DMS114 treated with DMSO at 0.1 percent for 48 hours (cell line): ENCODE results near the gene SUSD1.
"Not testable (repeated sequence)": the region's sequence is repeated elsewhere in the genome, so short reads cannot be mapped to it uniquely, and the experiment has no call there.

ENCODE experiments used
- DNase-seq: peaks from one replicate; lab custom pipeline; 2025; ENCODE audit not compliant: unreplicated experiment; lab: John Stamatoyannopoulos, UW

Gene SUSD1

DNA sequence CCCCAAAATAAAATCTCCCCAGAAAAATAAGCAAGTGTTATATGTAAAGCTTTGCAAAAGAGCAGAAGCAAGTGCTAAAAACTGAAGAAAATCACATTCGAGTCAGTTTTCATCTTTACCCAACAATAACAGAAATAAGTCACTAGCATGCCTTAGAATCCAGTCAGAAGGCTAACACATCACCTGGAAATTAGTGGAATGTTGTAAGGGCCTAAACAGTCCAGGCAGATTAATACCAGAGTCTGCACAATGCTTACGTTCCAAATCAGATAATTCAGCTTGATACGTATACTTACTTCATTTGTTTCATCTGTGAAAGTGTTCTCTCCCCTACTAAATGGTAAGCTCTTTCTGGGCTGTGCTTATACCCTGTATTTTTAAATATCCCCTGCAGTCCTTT lies 42.7 kb downstream of the SUSD1 start:
- no peak for DNase-seq

DNA sequence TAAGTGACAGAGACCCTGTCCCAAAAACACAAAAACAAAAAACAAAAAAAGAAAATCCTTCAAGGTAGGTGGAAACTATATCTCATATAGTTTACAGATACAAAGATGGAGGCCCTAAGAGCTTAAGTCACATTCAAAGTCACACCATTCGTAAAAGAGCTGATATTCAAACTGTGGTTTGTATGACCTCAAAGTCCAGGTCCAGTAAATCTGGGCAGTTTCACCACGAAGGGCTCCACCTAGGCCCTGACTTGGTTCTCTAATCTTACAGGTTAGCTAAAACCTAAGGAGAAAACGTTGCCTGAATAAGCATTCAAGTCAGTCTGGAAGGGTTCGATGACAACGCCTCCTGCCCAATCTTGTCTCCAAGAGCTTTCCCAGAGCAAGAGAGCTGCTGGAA lies 44.1 kb downstream of the SUSD1 start:
- no peak for DNase-seq

DNA sequence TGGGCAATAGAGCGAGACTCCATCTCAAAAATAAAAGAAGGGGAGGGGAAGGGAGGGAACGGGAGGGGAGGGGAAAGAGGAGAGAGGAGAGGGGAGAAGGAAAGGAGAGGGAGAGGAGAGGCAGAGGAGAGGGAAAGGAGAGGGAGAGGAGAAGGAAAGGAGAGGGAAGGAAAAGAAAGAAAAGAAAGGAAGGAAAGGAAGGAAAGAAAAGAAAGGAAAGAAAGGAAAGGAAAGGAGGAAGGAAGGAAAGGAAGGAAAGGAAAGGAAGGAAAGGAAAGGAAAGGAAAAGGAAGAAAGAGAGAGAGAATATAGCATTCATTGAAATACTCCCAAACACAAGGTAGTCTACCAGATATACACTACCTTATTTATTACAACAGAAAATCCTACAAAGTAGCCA lies 44.8 kb downstream of the SUSD1 start:
- no peak for DNase-seq

DNA sequence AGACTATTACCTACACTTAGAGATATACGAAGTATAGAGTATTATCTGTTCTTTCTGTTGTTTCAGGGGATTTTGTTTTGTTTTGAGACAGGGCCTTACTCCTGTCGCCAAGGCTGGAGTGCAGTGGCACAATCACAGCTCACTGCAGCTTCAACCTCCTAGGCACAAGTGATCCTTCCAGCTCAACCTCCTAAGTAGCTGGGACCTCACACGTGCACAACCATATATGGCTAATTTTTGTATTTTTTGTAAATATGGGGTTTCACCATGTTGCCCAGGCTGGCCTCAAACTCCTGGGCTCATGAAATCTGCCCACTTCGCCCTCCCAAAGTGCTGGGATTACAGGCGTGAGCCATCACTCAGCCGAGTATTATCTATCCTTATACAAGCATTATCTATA lies 45.9 kb downstream of the SUSD1 start:
- DNase-seq, result no peak

DNA sequence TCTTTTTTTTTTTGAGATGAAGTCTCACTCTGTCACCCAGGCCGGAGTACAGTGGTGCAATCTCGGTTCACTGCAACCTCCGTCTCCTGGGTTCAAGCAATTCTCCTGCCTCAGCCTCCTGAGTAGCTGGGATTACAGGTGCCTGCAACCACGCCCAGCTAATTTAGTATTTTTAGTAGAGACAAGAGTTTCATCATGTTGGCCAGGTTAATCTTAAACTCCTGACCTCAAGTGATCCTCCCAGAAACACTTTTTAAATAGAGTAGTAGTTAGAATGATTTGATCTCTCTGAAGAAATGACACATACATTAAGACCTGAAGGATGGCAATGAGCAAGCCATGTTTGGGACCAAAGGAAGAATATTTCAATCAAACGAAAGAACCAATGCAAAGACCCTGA lies 46.7 kb downstream of the SUSD1 start:
- not testable (repeated sequence) for DNase-seq

DNA sequence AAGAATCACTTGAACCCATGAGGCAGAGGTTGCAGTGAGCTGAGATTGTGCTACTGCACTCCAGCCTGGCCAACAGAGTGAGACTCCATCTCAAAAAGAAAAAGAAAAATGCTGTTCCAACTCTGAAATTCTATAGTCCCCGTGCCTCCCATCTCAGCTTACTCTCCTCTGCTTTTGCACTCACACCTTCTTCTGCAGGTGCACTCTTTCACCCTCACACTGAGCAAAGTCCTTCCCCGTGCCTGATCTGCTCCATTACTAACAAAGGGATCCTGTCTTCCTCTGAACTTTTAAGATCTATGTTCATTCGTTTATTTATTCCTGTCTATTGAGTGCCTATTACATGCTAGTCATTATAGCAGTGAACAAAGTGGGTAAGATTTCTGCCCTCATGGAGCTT lies 47.8 kb downstream of the SUSD1 start:
- DNase-seq, result no peak

DNA sequence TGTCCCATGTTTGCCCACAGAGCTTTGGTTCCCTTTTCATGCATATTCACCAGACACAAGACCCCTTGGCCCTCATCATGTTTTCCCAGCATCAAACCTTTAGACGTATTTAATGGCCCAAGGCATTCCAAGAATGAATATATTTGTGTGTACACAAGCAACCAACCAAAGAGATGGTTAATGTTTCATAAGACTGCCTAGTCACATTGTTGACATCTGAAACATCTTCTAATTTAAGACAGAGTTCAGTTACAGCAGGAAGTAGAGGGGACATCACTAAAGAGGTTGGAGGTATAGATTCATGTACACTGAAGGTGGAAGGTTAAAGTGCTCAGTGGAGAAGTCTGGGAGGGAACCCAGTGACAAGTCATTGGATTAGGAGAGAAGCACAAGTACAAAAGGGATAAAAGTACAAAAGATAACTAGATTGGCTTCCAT lies 49.1 kb downstream of the SUSD1 start:
- DNase-seq, result no peak

DNA sequence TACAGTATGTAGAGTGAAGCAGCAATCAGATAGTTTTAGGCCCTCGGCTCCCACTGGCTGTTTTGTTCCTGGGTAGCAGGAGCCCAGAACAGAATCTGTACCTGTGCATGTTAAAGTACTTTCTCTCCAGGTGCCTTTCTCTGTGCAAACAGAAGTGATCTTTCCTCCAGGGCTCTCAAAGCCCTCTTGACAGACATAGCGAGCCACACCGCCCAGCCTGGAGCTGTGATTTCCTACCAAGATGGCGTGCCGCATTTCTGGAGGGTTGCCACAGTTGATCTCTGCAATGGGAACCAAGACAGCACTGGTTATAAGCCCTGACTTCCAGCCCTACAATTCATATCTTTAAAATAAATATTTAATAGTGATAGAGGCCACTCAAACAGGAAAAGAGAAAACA lies 50.9 kb downstream of the SUSD1 start:
- DNase-seq, result no peak

DNA sequence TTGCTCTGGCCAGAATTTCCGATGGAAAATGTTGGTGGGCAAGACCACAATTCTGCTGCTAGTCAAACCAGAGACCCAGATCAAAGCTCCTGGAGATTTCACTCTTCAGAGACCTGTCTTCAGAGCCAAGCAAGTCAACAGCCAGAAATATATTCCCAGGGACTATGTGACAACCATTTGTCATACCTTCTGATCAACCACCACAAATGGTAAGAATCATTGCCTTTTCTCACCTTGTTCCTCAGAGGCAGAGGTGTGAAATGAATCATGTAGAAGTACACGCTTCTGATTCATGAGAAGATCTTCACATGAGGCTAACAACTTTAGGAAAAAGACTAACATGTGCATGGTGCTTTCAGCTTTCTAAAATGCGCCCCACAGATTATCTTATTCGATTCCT lies 53.5 kb downstream of the SUSD1 start:
- DNase-seq, result no peak

DNA sequence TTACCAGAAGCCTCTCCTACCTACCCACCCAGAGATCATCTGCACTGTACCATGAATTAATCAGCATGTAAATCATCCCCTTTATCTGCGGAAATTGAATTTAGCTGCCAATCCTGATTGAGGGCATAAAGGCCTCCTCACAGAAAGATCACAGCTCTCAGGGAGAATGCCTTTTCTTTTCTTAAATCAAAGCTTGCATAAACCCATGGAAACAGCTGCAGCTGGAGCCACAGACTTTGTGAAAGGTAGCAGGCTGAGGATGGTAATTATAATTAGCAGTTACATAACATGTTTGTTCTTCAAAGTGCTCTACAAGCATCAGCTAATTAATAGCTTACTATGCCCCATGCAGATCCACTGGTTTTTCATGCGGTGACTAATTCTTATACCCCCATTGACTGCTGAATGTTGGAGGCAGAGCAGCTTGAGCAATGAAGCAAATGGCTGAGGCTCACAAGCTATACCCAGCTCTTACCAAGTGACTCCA lies 54.6 kb downstream of the SUSD1 start:
- DNase-seq, result no peak

DNA sequence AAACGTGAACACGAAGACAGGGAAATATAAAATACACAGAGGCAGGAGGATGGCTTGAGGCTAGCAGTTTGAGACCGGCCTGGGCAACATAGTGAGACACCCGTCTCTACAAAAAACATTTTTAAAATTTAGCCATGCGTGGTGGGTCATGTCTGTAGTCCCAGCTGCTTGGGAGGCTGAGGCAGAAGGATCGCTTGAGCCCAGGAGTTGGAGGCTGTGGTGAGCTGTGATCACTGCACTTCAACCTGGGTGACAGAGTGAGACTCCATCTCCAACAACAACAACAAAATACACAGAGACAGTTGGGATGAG lies 55.1 kb downstream of the SUSD1 start:
- no peak for DNase-seq

DNA sequence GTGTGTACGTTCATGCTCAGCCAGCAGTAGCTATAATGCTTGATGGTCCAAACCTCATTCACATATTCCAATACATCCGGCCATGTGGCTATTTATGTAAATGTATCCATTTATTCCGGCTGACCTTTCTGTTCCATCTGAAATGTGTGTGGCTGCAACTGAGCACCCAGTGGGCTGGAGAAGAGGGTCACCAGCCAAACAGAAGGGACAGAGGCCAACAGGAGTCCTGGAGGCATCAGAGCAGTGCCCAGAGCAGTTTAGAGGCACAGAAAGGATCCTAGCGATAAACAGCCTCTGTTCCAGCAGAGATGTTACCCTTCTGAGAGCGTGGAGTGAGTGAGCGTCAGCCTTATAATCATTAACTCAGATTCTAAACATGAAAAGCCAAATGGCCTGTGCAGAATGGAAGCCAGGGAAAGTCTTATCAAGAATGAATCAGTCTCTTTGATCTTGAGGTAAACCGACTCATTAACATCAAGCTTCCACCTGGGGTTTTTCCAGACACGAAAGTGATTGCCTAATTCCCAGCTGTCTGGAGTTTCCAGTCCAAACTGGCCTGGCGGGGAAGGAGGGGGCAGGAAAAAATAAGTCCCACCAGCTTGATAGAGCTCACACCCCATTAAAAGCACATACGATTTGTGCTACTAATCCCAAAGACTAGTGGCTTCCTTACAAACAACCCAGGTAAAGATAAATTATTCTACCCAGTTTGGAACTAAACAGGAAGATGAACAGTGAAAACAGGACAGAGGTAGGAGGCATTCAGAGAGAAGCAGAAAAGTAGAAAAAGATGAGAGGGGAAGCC lies 55.7 kb downstream of the SUSD1 start:
- DNase-seq, result no peak

DNA sequence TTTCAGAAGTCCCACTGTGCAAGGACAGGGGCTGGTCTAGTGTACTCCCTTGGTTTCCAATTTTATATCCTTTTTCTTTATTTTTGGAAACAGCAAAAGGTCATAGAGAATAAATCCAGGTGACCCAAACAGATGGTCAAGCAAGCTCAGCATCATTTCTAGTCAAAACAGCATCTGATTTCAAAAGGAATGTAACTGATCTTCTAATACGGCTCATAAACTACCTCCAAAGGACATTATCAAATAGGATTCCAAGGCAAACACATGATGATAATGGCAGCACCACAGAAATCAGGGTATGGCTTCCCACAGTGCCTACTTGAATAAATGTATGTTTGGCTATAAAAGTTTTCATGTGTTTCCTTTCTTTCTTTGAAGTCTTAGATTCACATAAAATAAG lies 57.1 kb downstream of the SUSD1 start:
- DNase-seq, result no peak

DNA sequence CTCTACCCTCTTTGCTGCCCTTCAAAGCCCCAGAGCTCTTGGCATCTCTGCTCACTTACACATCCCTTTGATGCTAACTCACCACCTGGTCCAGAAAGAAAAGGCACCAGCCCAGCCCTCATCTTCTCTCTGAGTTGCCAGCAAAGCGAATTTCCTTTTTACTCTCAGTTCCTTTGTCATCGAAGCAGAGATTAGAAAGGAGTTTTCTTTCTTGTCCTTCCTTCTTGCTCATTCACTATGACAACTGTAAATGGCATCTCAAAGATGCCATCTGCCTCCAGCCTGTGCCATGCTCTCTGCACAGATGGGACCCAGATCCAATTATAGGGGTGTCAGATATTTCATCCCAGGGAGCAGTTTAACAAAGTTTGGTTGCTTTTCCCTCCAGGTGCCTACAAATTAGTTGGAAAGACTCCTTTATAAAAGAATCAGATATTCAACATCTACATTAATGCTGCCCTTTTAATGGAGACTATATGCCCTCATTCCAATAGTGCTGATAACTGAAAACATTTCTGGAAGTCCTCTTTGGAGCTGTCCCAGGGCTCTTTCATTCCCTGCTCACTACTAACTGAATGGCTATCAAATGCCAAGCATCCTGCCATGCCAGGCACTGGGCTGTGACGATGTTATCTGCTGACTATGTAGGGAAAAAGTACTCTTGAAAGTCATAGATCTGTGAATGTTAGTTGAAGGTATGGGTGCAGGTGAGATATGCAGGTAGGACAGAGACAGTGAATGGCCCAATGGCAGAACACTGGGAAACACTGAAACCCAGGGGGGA lies 58.9 kb downstream of the SUSD1 start:
- no peak for DNase-seq

DNA sequence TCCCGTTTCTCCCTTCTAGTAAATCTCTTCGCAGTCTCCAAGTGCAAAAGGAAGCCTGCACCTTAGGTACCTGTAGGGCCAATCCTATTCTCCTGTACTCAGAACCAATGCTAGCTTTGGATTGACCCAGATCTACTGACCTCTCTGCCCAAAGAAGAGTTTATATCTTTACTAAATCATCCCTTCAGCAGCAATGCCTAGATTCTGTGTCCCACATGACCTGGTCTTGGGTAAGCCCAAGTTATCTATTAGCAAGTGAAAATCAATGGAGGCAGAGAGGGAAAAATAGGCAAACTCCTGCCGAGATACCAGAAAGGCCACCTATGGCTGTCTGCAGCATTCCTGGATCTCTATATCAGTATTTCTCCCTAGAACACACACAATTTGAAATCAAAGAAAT lies 60.0 kb downstream of the SUSD1 start:
- DNase-seq, result no peak

DNA sequence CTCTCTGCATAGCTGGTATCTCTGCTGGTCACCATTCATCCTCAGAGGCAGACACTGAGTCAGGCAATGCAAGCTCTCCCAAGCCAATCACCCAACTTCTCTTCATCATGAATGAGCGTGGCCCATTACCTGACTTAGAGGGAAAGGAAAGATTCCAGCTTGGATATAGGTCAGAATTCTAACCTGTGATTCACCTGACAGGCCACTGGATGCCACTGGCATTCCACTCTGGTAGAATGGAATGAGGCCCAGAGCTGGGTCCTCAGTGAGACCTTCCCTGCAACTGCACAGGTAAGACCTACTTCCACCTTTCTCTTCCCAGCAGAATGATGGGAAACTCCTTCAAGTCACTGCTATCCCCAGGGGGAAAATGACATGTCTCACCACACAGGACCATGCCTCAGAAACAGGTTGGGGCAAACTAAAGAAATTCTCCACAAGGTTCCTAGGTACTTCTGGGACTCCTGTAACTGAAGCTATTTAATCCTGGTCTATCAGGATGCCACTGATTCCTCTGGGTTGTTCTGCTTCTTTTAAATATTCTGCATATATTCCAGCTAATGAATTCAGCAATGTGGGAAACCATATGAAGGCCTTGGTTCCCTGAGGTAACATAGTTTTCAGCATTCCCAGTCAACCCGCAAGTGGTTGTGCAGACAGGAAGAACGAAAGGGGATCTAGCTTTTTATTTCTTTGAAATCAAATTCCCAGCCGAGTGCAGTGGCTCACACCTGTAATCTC lies 62.0 kb downstream of the SUSD1 start:
- DNase-seq, result no peak

DNA sequence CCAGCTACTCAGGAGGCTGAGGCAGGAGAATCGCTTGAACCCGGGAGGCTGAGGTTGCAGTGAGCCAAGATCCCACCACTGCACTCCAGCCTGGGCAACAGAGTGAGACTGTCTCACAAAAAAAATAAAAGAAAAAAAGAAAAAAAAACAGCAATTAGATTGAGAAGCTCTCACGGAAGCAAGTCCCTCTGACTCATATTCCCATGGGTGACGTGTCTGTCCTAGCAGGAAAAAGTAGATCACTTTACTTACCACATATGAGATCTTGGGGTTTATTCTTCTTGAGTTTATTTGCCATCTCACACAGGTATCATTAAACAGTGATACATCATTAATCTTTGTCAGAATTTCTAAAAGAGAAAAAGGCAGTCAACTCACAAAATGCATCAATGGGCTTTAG lies 62.6 kb downstream of the SUSD1 start:
- DNase-seq, result no peak

DNA sequence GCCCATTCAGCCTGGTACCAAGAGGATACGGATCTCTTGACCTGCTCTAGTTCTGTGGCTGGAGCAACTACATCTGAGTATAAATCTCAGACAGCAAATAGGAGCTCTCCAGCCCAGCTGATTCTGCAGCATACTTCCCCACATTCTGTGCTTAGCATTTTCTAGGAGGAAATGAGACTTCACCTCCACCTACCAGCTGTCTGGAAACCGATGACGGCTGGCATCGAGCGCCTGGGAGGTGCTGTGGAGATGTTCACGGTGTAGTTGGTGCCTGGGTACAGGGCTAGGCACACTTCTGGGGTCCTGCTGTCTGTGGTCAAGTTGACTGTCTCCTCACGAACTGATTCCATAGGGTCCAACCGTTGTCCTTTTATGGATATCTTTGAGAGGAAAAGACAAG lies 63.6 kb downstream of the SUSD1 start:
- DNase-seq, result no peak

DNA sequence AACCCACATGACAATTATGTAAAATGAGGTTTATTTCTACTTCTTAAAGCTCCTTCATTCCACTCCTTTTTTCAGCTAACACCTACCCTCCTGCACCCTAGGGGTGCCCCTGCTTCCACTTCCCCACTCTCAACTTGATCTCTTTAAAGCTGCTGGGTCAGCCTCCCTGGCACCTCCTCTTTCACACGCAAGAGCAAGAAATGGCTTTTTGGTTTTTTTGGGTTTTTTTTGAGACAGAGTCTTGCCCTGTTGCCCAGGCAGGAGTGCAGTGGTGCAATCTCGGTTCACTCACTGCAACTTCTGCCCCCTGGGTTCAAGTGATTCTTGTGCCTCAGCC lies 64.4 kb downstream of the SUSD1 start:
- no peak for DNase-seq

DNA sequence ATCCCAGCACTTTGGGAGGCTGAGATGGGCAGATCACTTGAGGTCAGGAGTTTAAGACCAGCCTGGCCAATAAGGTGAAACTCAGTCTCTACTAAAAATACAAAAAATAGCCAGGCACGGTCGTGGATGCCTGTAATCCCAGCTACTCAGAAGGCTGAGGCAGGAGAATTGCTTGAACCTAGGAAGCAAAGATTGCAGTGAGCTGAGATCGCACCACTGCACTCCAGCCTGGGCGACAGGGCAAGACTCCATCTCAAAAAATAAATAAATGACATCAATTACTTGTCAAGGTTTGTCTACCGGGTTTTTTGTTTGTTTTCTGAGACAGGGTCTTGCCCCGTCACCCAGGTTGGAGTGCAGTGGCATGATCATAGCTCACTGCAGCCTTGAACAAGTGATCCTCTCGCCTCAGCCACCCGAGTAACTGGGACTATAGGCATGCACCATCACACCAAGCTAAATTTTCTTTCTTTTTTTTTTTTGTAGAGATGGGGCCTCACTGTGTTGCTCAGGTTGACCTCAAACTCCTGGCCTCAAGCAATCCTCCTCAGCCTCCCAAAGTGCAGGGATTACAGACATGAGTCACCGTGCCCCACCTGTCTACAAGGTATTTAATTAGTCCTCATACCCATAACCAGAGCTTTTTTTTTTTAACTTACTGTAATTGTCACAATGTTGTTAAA lies 64.9 kb downstream of the SUSD1 start:
- DNase-seq, result no peak

DNA sequence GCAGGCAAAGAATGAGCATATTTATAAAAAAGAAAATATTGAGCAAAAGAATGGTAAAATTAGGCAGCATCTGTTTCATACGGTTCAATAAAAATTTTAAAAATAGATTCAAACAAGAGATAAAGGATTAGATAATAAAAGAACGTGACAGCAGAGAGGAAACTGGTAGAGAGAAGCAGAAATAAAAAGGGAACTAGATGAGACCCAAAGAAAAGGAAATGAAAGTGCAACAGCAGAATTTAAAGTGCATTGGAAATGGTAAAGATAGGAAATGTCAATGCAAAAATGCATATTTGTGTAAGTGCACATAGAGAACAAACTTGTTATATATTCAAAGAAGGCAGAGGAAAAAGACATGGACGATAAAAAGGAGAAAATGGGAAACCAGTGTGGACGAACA lies 70.2 kb downstream of the SUSD1 start:
- DNase-seq, result no peak
